DMS79 treated with DMSO at 0.1 percent for 48 hours (cell line): ENCODE data around the gene PPIF.

Experiments
- DNase-seq: peaks from one replicate; lab custom pipeline; 2025; lab: John Stamatoyannopoulos, UW

Gene PPIF

GRCh38 chr10:79313911-79314439, 33.3 kb upstream of the PPIF start:
- no peak for DNase-seq

GRCh38 chr10:79314761-79315601, 32.3 kb upstream of the PPIF start:
- DNase-seq, result no peak

GRCh38 chr10:79315602-79315920, 31.7 kb upstream of the PPIF start:
- no peak for DNase-seq

- DNase-seq, result no peak
These were observed 30.4 kb upstream of the PPIF start for GRCh38 chr10:79316671-79317431.

- no peak for DNase-seq
These were observed 28.9 kb upstream of the PPIF start for GRCh38 chr10:79318369-79318768.

GRCh38 chr10:79319115-79319771, 28.0 kb upstream of the PPIF start:
- DNase-seq, result no peak

- no peak for DNase-seq
These were observed 27.0 kb upstream of the PPIF start for GRCh38 chr10:79320316-79320715.

- no peak for DNase-seq
These were observed 26.3 kb upstream of the PPIF start for GRCh38 chr10:79320820-79321493.

GRCh38 chr10:79321494-79321882, 25.8 kb upstream of the PPIF start:
- DNase-seq, result no peak

- peak; percentile 14 for DNase-seq
These were observed 25.3 kb upstream of the PPIF start for GRCh38 chr10:79321951-79322350.

GRCh38 chr10:79322616-79323543, 24.4 kb upstream of the PPIF start:
- DNase-seq, result peak; percentile 24

GRCh38 chr10:79323602-79324001, 23.7 kb upstream of the PPIF start:
- DNase-seq, result no peak

- DNase-seq, result no peak
These were observed 23.1 kb upstream of the PPIF start for GRCh38 chr10:79324032-79324695.

GRCh38 chr10:79326361-79327089, 20.7 kb upstream of the PPIF start:
- DNase-seq, result no peak

GRCh38 chr10:79327090-79327457, 20.2 kb upstream of the PPIF start:
- no peak for DNase-seq

- no peak for DNase-seq
These were observed 19.0 kb upstream of the PPIF start for GRCh38 chr10:79328147-79328701.

GRCh38 chr10:79328737-79329504, 18.3 kb upstream of the PPIF start:
- DNase-seq, result no peak

- DNase-seq, result no peak
These were observed 17.7 kb upstream of the PPIF start for GRCh38 chr10:79329529-79329928.

- no peak for DNase-seq
These were observed 16.0 kb upstream of the PPIF start for GRCh38 chr10:79331226-79331625.
